ENCODE data around the gene SLC4A1.

GRCh38 chr17:44309472-44309871, 41.5 kb upstream of the SLC4A1 start:
- TF ChIP-seq USF2 (IDR thresholded peaks at IDR 0.05; ENCODE audit: borderline replicate concordance, low read depth, low read length) (no peak), MAX (IDR thresholded peaks at IDR 0.05; ENCODE audit: low read depth) (no peak), RCOR1 (IDR thresholded peaks at IDR 0.05; ENCODE audit: low read length) (no peak), CTCF (IDR thresholded peaks at IDR 0.05) (no peak), POLR2AphosphoS5 (IDR thresholded peaks at IDR 0.05; ENCODE audit: low read depth, low read length) (no peak), TCF12 (IDR thresholded peaks at IDR 0.05) (no peak), RXRA (IDR thresholded peaks at IDR 0.05; ENCODE audit: borderline replicate concordance, low read depth) (no peak), REST (IDR thresholded peaks at IDR 0.05; ENCODE audit: low read depth, low read length) (no peak), SIN3A (IDR thresholded peaks at IDR 0.05; ENCODE audit: borderline replicate concordance, low read depth, low read length) (no peak)
